GM23248 (cell line): ENCODE results near the gene TEKTIP1. TPM values are rescaled to one million over a fixed set of nuclear protein-coding genes. Genes with fewer than 3 reads are reported as not detected.
"Not testable (repeated sequence)": the region's sequence is repeated elsewhere in the genome, so short reads cannot be mapped to it uniquely, and the experiment has no call there.

Experiments
- DNase-seq: peaks from one replicate; pipeline ENCODE4 v3.0.0-alpha.2; 2015
- H2AFZ ChIP-seq: fragments of 200-600 bp; sonication (generic); 2 replicates; pipeline ENCODE4 v1.6.1; 2016; ENCODE audit warnings: antibody characterized with exemption
- H3F3A ChIP-seq: fragments of 200-600 bp; sonication (generic); 2 replicates; pipeline ENCODE4 v1.6.1; 2016; ENCODE audit warnings: mild to moderate bottlenecking, antibody characterized with exemption, mixed run types; ENCODE audit not compliant: insufficient read depth
- H3K27ac ChIP-seq: fragments of 200-600 bp; sonication (generic); 2 replicates; pipeline ENCODE4 v1.5.1; 2016; ENCODE audit warnings: mild to moderate bottlenecking
- H3K27me3 ChIP-seq: fragments of 200-600 bp; sonication (generic); replicated peaks from 2 replicates; pipeline ENCODE4 v1.6.1; 2016; ENCODE audit warnings: mild to moderate bottlenecking; ENCODE audit not compliant: insufficient read depth
- H3K36me3 ChIP-seq: fragments of 200-600 bp; sonication (generic); 2 replicates; pipeline ENCODE4 v1.6.1; 2016; ENCODE audit warnings: low read depth, mild to moderate bottlenecking
- H3K4me1 ChIP-seq: fragments of 200-600 bp; sonication (generic); 2 replicates; pipeline ENCODE4 v1.6.1; 2016; ENCODE audit warnings: mild to moderate bottlenecking; ENCODE audit not compliant: insufficient read depth
- H3K4me2 ChIP-seq: fragments of 200-600 bp; sonication (generic); one replicate; pipeline ENCODE4 v1.6.1; 2016; ENCODE audit warnings: mild to moderate bottlenecking; ENCODE audit not compliant: unreplicated experiment
- H3K4me3 ChIP-seq: fragments of 200-600 bp; sonication (generic); 2 replicates; pipeline ENCODE4 v1.5.1; 2016; ENCODE audit warnings: mild to moderate bottlenecking
- H3K79me2 ChIP-seq: fragments of 200-600 bp; sonication (generic); 2 replicates; pipeline ENCODE4 v1.6.1; 2016; ENCODE audit warnings: mild to moderate bottlenecking; ENCODE audit not compliant: insufficient read depth
- H3K9ac ChIP-seq: fragments of 200-600 bp; sonication (generic); 2 replicates; pipeline ENCODE4 v1.6.1; 2016; ENCODE audit warnings: mild to moderate bottlenecking
- H3K9me2 ChIP-seq: fragments of 200-600 bp; sonication (generic); 2 replicates; pipeline ENCODE4 v1.6.1; 2016; ENCODE audit warnings: mixed run types, mild to moderate bottlenecking, moderate library complexity; ENCODE audit not compliant: insufficient read depth
- H3K9me3 ChIP-seq: fragments of 200-600 bp; sonication (generic); one replicate; pipeline ENCODE4 v1.6.1; 2017; ENCODE audit warnings: low read depth
- H4K20me1 ChIP-seq: fragments of 200-600 bp; sonication (generic); 2 replicates; pipeline ENCODE4 v1.6.0; 2016; ENCODE audit not compliant: insufficient read depth
- EZH2 ChIP-seq: fragments of 200-600 bp; sonication (generic); IDR thresholded peaks from 2 replicates; pipeline ENCODE4 v1.6.1; 2018; ENCODE audit warnings: antibody characterized with exemption, mild to moderate bottlenecking; ENCODE audit not compliant: insufficient read depth, poor library complexity, severe bottlenecking
- EZH2phosphoT487 ChIP-seq: fragments of 200-600 bp; sonication (generic); IDR thresholded peaks from 2 replicates; pipeline ENCODE4 v1.6.1; 2018; ENCODE audit warnings: antibody characterized with exemption, moderate library complexity, mild to moderate bottlenecking, low read depth; ENCODE audit not compliant: insufficient read depth
- WGBS, 2 experiments: methylation state at CpG; one replicate each; pipeline ENCODE4 v1.1.6; 2015 to 2017; ENCODE audit warnings: low lambda C conversion rate in 2 of 2, low coverage in 1 of 2; ENCODE audit errors: missing lambda C conversion rate in 2 of 2; 5-methylcytosine and 5-hydroxymethylcytosine counted together
- in situ Hi-C: fragments of 300-500 bp; cut with MboI; formaldehyde crosslinking; loops from 2 replicates; pipeline ENCODE4 v1.15.0; 2020
- polyA plus RNA-seq: library from polyadenylated mRNA; unstranded; fragments of >200 nt; fragmentation: Nextera tagmentation; extraction: Ambion mirVana; gene quantifications from 2 replicates; pipeline ENCODE4 v1.2.1, GENCODE V29; 2016
- total RNA-seq: library from RNA; depleted of rRNA; stranded (reverse); fragments of >200 nt; shearing (Covaris generic); gene quantifications from 2 replicates; pipeline ENCODE4 v1.2.3, GENCODE V29; 2014

TEKTIP1 gene
- total and polyA plus RNA-seq, 2 experiments from 2014 or later, result not detected

DNA sequence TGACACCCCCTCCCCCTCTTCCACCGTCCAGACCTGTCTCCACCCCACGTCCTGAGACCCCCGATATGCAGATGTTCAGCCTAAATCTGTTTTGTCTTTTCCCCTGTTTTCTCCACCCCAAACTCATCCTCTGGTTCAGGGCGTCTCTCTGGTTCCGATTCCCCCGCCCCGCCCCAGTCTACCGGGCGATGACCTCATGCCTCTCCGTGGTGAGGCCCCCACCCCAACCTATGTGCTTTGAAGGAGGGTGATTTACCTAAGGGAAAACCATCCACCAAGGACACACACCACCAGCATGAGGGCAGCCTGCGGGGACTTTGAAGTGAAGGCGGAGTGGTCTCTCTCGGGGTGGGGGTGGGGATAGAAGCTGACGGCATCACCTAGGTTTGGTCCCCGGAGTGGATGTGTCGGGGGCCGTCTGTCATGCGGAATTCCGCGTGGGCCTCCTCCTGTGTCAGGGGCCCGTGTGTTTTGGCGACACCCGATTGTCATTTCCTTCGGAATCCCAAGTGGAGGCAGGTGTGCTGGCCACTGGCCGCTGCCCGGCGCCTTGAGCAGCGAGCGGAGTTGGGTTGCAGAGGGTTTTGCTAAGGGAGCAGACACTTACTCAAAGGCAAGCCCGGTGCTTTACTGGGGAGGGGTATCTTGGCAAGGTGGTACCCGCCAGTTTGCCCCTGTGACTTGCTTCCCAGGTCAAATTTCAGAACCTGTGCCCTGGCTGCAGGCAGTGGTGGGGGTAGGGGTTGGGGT is 31.4 kb upstream of the TEKTIP1 start:
- Histone ChIP-seq H4K20me1 (no peaks in the 10 kb centered on the region), H3K4me2 (peak overlapping the region; percentile 89), H3K27ac (peak overlapping the region; percentile 51), H3K4me1 (peaks cover 8% of the 10 kb centered on the region; the same call in 1 of the 2 replicates), H3K79me2 (peaks cover 63% of the 10 kb centered on the region), H3K36me3 (no peaks in the 10 kb centered on the region), H3F3A (peaks cover 6% of the 10 kb centered on the region; the same call in 1 of the 2 replicates), H3K4me3 (peak overlapping the region; percentile 87), H3K9me3 (no peaks in the 10 kb centered on the region), H3K9ac (peak overlapping the region; percentile 93), H3K9me2 (no peaks in the 10 kb centered on the region), H3K27me3 (no peaks in the 10 kb centered on the region), H2AFZ (0 out of 2 replicates have a peak overlapping the region, but pooled peaks have one; percentile 54)
- DNase-seq, result peak; percentile 52
- WGBS, 2 experiments, result 23% methylated on average over 29 to 31 of the region's 31 CpGs
- in situ Hi-C loops, result no loop called here
- TF ChIP-seq EZH2phosphoT487, result no peak
- no peak for TF ChIP-seq EZH2

DNA sequence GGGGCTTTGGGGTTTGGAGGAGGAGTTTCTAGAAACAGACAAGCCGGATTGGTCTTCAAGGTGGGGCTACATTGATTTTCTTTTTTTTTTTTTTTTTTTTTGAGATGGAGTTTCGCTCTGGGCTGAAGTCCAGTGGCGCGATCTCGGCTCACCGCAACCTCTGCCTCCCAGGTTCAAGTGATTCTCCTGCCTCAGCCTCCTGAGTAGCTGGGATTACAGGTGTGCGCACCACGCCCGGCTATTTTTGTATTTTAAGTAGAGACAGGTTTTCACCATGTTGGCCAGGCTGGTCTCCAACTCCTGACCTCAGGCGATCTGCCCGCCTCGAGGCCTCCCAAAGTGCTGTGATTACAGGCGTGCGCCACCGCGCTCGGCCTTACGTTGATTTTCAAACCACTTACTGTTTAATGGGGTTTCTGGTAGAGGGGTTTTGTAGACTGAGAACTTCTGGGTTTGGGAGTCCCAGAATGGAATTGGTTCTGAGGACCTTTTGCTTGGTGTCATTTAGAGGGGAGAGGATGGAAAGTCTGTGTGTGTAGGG is 30.8 kb upstream of the TEKTIP1 start:
- H4K20me1 ChIP-seq, H3K9me2 ChIP-seq, H3K4me1 ChIP-seq, H2AFZ ChIP-seq, DNase-seq, H3K27ac ChIP-seq, H3F3A ChIP-seq, H3K27me3 ChIP-seq, H3K9me3 ChIP-seq, H3K4me2 ChIP-seq, in situ Hi-C loops, H3K9ac ChIP-seq, H3K36me3 ChIP-seq: not testable (repeated sequence)
- 90 to 94% methylated on average over 16 to 18 of the region's 18 CpGs for WGBS, 2 experiments
- peaks cover 69% of the 10 kb centered on the region for H3K79me2 ChIP-seq
- peak overlapping the region; percentile 87 for H3K4me3 ChIP-seq

DNA sequence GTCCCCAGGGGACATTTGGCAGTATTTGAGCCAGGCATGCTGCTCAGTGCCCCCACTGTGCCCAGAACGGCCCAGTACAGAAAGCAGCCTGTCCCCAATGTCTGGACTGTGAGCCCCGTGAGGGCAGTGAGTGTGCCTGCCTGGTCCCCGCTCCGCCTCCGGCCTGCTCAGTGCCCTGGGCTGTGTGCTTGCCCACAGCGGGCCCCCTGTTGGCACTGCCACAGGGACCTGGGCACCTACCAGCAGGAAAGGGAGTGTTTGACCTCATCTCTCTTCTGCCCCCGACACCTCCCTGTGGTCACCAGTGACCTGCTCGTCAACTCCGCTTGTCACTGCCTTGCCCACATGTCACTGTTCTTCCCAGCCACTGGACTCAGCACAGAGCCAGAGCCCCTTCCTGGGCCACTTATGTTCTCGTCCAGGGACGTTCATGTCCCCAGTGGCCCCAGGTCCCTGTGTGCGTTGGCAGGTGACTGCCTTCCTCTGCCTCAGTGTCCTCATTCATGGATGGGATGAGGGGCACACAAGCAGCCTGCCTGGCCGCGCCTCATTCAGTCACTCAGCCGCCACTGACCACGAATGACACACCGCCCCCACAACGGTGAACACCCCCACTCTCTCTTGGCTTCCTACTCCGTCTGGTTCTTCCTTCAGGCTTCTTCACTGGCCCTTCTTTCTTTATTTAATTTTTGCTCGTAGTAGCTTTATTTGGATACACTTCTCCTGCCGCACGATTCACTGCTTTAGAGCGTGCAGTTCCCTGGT is 30.0 kb upstream of the TEKTIP1 start:
- Histone ChIP-seq H3F3A (peaks cover 6% of the 10 kb centered on the region; the same call in 1 of the 2 replicates), H3K4me2 (no peak overlapping the region), H2AFZ (no peak overlapping the region), H4K20me1 (no peaks in the 10 kb centered on the region), H3K27ac (peak overlapping the region; percentile 64), H3K4me1 (peaks cover 8% of the 10 kb centered on the region; the same call in 1 of the 2 replicates), H3K79me2 (peaks cover 77% of the 10 kb centered on the region), H3K4me3 (no peak overlapping the region), H3K36me3 (no peaks in the 10 kb centered on the region), H3K27me3 (no peaks in the 10 kb centered on the region), H3K9me2 (no peaks in the 10 kb centered on the region), H3K9me3 (no peaks in the 10 kb centered on the region), H3K9ac (no peak overlapping the region)
- TF ChIP-seq EZH2 (no peak), EZH2phosphoT487 (no peak)
- in situ Hi-C loops, result no loop called here
- peak; percentile 18 for DNase-seq
- WGBS, 2 experiments, result 89 to 93% methylated on average over 22 to 23 of the region's 23 CpGs

GRCh38 chr19:3509566-3509989 is 29.4 kb upstream of the TEKTIP1 start:
- Histone ChIP-seq H2AFZ (no peak overlapping the region), H3K4me1 (peaks cover 8% of the 10 kb centered on the region; the same call in 1 of the 2 replicates), H3K27ac (peak overlapping the region; percentile 64), H3F3A (peaks cover 6% of the 10 kb centered on the region; the same call in 1 of the 2 replicates), H3K9me3 (no peaks in the 10 kb centered on the region), H3K27me3 (no peaks in the 10 kb centered on the region), H3K79me2 (peaks cover 83% of the 10 kb centered on the region), H3K4me2 (no peak overlapping the region), H3K36me3 (no peaks in the 10 kb centered on the region), H3K9me2 (no peaks in the 10 kb centered on the region), H4K20me1 (no peaks in the 10 kb centered on the region), H3K4me3 (no peak overlapping the region), H3K9ac (0 out of 2 replicates have a peak overlapping the region, but pooled peaks have one; percentile 7)
- WGBS, 2 experiments, result 51 to 55% methylated on average over 15 of the region's 15 CpGs
- DNase-seq, result peak; percentile 90
- TF ChIP-seq EZH2, result no peak
- TF ChIP-seq EZH2phosphoT487, result no peak
- in situ Hi-C loops, result no loop called here
